TTC549 (cell line): Measurements from ENCODE around the gene EHMT1.

Experiments
- FAIRE-seq: peaks from 2 replicates; lab custom pipeline; 2012; peaks lifted over from hg19 to GRCh38; lab: Jason Lieb, UNC

Gene EHMT1

DNA sequence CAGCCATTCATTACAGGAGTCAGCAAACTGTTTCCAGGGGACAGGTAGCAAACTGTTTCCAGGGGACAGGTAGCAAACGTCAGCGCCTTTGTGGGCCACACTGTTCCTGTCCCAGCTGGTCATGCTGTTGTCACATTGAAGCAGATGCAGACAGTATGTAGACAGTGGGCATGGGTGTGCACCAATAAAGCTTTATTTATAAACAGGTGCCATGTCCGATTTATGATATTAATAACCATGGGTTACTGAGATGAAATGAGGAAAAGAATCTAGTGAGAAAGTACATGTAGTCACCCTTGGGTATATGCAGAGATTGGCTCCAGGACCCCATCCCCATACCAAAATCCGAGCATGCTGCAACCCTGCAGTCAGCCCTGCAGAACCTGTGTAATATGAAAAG is 122.5 kb downstream of the EHMT1 start:
- no peak for FAIRE-seq

DNA sequence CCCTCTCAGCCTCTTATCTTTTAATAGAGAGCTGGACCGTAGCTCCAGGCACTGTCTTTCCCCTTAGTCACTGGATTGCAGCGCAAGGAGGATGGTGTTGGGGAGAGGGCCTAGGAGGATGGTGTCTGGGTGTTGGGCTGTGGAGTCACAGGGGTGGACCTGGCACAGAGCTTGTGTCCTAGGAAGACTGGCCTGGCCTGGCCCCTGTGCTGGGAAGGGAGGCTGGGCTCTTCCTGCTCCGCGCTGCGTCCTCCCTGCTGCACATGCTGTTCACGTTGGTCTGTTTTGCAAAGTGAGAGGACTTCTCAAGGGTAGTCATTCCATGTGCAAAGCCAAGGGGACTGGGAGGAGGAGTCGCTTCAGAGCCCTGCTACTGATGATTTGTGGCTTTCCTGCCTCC is 123.9 kb downstream of the EHMT1 start:
- FAIRE-seq: no peak

DNA sequence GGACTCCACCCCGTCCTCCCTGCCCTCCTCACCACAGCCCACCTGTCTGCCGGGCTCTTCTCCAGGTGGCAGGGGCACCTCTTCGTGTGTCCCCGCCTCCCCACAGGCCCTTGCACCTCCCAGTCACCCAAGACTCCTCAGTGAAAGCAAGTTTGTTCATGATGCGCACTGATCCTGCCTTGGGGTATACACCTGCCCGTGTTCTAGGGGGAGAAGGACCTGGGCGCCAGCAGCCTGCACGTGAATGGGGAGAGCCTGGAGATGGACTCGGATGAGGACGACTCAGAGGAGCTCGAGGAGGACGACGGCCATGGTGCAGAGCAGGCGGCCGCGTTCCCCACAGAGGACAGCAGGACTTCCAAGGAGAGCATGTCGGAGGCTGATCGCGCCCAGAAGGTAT is 124.9 kb downstream of the EHMT1 start:
- FAIRE-seq: no peak

DNA sequence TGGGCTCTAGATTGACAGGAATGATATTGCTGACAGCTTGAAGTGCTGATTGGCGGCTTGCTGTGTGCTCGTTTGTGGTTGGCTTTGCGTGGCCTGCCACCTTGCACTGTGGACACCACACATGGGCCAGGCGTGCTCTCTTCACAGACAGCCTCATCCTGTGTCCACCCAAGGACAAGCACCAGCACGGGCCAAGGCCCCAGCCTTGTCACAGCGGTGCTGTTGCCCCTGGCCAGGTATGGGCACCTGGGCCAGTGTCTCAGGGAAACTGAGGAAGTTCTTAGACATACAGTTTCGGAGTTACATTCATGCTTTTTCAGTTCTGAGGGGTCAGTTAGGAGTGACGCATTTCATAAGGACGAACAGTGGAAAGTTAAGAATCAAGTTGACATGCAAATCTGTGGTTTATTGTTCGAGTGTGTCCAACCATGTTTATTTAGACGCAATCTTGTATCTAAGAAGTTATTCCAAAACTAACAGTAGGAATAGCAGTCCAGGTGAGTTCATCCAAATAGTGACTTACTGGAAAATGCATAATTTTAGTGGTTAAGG is 125.9 kb downstream of the EHMT1 start:
- no peak for FAIRE-seq

DNA sequence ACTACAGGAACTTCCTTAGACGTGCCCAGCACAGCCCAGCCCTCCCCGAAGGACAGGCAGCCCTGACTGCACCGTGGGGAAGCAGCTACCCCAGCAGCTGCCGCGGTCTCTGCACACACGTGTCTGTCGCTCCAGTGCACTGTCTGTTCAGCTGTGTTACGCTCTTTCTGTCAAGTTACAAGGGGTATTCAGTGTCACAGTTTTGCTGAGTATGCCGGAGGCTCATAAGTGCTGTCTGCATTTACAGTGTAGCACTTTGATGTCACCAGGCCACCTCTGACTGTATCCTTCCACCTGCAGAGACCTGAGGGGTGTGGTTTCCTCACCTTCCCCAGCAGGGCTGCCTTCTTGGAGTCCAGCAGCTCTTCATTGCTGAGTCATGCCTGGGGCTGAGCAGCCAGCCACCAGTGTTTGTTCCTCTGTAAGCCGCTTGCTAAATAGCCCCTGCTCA is 126.8 kb downstream of the EHMT1 start:
- no peak for FAIRE-seq

DNA sequence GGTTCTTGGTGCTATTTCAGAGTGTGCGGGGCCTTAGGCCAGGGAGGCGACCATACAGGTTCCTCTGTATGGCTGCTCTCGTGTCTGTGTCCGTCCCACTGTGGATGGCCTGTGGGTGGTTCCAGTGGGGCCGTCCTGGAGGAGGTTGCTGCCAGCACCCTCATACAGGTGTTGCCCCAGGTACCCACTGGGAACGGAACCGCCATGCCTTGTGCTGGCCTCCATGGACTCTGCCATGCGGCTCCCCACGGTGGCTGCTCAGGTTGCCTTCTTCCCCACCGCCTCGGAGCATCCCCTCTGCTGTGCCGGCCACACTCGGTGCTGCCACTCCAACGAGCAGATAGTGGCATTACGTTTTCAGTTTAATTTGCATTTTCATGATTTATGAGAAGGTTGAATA is 129.5 kb downstream of the EHMT1 start:
- no peak for FAIRE-seq

DNA sequence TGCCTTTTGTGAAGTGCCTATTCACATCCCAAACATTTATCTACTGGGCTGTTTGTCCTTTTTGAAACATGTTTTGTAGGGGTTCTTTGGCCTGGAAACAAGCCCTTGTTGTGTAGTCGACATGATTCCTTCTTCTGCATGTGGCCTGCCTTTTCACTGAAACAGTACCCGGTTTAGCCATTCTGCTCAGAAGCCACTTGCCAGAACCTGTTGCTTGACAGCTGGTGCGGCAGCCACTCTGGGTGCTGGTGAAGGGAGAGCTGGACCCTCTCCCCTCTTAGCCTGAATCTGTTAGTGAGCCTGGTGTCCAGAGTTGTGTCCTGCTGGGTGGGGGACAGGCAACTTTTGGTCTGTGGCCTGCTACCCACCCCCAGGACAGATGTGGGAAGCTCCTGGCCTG is 129.9 kb downstream of the EHMT1 start:
- FAIRE-seq: no peak

DNA sequence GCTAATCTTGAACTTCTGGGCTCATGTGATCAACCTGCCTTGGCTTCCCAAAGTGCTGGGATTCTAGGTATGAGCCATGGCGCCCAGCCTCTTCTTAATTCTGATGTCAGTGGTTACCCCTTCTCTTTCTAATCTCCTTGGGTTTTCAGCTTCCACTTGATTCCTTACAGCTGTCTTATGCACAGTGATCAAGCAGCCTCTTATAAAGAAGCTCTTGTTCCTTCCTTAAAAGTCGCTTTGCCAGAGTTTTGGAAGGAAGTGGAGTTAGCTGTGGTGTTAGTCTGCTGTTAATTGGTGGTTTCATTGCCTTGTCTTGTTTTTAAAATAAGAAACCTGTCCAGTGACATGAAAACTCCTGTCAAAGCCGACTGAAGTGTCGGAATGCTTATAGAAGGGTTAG is 130.7 kb downstream of the EHMT1 start:
- no peak for FAIRE-seq

DNA sequence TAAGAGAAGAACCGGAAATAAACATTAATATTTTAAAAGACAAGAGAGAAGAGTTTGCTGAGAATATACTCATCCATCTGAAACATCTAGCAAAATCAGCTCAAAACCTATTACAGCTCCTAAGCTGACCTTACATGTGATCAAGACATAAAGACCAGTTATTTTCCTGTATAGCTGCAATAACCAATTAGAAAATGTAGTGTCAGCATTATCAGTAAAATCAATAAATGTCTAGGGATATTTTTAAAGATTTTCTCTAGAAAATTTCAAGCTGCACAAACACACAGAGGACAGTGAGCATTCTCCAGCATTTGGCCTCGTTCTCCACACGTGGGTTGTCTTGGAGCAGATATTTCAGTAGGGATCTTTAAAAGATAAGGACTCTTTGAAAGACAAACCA is 131.2 kb downstream of the EHMT1 start:
- no peak for FAIRE-seq

DNA sequence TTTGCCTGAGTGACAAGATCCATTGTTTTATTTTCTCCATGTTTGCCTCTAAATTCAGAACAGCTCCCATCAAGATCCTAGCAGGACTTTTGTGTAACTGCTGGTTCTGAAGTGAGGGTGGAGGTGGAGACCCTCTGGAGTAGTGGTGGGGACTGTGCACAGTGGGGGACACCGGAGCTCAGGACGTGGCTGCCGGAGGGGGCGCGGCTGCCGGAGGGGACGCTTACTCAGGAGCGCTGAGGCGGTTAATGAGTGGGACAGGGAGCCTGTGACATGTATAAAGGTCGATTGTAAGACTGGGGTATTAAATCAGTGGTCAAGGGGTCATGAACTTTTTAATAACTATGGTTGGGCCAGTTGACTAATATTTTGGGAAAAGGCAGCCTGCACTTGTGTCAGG is 131.8 kb downstream of the EHMT1 start:
- no peak for FAIRE-seq

DNA sequence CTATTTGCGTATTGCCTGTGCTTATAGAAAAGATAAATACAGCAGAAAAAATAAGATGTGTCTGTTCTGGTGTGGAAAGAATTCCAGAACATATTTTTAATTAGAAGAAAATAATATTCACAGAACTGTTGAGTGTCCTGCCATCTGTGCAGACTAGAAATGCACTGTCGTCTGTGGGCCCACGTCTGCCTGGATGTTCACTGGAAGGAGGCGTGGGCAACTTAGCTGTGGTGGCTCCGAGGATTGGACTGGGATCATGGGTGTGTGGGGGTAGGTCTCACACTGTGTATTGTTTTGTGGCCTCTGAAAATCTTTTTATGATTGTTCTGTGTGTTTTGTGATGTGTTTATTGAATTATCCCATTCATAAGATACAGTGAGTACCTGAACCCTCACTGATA is 132.8 kb downstream of the EHMT1 start:
- FAIRE-seq: no peak

DNA sequence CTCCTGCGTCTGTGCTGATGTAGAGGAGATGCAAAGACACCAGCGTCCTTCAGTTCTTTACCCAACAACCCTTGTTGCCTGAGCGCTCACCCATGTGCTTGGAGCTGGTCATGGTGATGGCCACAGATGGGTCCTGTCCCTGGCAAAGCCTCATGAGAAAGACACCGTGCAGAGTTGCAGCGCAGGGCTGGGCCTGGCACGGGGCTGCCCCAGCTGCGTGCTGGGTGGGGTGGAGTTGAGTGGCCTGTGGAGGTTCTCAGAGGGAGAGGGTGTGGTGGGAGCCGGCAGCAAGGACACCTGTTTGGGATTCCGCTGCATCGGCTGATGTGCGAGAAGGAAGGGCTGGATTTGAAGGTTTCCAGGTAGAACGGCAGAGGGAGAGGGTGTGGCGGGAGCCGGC is 133.6 kb downstream of the EHMT1 start:
- FAIRE-seq: no peak

DNA sequence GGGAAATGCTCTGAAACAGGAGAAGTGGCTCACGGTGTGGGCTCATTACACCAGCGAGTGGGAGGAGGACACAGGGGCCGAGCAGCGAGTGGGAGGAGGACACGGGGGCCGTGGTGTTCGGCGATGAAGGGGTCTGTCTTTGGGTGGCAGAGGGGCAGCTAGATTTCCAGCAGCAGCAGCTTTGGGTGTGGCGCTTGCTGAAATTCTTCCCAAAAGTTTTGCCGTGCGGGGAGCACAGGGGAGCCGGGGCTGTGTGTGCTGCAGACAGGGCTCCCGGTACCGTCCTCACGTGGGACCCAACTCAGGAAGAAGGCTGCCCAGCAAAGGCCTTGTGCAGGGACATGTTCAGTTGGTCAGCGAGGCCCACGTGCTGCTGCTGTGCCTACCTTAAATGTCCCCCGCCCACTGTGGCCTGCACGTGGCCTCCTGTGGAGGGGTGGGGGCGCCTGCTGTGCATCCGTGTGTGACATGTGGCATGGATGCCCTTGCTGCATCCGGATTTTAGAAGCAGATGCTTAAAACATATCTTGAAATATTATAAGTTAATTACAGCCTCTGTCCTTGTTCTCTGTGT is 134.5 kb downstream of the EHMT1 start:
- no peak for FAIRE-seq

DNA sequence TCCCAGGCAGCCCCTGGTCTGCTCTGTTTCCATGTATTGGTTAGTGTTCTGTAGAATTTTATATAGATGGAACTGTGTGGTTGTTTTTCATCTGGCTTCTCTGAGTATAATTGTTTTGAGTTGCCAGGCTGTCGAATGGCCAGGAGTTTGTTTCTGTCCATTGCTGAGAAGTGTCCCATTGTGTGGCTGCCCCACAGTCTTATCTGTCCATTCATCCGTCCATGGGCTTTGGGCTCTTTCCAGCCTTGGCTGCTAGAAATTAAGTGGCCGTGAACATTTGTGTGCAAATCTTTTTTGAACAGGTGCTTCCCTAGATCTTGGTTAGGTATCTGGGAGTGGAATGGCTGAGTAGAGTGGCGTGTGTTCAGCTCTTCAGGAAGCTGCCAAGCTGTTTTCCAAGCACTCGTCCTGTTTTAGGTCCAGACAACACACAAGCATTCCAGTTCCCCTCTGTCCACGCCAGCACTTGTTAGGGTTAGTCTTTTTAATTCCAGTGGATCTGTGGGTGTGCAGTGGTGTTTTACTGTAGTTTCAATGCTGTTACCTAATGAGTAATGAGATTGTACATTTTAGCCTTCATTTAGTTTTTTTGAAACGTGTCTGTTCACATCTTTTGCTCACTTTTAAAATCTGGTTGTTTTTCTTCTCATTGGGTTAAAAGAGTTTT is 136.6 kb downstream of the EHMT1 start:
- FAIRE-seq: no peak

DNA sequence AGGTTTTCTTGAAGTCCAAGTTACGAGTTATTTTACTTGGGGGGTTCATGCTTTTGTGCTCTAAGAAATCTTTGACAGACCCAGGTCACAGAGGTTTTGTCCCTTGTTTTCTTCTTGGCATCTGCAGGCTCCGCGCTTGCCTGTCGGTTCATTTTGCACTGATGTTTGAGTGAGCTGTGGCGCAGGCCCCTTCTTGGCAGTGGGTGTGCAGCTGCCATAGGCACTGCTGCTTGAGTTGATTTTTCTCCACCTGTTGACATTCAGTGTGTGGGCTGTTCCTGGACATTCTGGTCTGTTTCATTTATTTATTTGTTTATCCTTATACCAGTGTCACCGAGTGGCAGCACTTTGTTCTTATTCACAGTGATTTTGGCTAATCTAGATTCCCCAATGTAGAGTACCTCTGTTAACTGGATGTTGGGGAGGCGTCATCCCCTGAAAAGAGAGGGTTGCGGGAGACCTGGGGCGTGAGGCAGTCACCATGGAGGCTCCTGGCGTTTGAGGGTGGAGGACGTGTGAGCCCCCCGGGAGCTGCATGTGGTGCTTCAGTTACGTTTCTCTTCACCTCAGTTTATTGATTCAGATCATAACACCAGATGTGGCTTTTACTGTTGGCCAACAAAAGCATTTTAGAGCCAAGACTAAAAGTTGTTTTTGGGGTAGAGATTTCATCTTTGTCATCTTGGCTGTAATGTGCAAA is 137.4 kb downstream of the EHMT1 start:
- FAIRE-seq: no peak

DNA sequence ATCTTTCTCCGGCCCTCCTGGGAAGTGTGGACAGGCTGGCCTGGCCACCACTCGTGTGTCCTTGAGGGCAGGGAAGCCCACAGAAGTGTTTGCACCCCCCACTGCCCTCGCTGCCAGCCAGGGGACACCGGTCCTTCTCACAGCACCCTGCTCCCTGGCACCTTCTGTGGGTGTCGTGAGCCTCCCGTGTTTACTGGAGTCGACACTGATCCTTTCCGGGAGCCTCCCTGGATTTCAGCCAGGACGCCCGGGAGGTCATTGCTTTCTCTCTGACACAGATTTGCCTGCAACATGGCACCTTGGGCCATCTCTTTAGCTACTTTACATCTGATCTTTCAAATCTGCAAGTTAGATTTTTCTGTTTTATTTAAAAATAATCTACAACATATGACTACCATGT is 138.3 kb downstream of the EHMT1 start:
- no peak for FAIRE-seq

DNA sequence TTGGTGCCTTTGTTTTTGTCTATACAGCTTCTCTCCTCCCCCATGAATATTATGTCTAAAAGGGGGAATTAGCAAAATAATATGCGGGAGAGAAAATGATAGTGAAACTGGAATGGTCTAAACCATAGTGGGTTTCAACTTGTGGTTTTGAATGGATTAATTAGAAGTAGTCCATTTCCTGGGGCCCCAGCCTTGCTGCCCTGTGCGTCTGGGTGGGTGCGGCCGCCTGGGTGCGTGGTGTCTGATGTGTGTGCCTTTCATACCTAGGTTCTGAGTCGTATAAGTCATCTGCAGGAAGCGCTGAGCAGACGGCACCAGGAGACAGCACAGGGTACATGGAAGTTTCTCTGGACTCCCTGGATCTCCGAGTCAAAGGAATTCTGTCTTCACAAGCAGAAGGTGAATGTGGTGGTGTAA is 138.8 kb downstream of the EHMT1 start:
- FAIRE-seq: no peak

DNA sequence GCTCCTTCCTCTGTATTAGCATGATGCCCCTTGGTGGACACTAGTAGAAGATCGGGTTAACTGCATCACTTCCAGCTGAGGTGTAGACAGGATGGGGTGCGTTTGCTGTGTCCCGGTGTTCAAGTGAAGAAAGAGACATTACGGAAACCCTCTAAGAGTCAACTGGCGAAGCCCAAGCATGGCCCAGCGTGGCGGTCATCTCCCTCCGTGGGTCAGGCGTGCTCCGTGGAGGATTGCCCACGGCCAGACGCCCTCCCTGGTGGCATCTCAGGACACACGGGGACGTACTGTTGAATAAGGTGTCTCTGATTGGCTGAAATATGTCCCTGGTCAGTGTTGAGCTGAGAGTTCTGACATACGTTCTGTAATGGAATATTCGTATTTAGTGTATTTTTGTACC is 139.3 kb downstream of the EHMT1 start:
- no peak for FAIRE-seq

DNA sequence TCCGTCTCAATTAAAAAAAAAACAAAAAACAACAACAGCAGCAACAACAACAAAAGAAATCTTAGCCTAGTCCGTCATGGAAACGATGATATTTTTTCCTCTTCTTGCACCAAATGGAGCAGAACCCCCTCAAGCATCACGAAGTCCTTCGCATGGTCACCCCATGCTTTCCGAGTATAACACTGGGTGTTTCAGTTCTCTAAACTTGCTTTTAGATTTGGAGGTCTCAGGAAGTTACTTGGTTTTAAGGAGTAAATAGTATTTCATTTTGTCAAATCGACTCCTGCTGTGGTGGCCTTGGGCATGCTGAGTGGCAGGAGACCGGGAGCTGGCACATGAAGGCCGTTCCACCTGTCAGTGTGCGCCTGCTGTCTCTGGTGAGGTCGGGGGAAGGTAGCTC is 140.3 kb downstream of the EHMT1 start:
- FAIRE-seq: no peak

DNA sequence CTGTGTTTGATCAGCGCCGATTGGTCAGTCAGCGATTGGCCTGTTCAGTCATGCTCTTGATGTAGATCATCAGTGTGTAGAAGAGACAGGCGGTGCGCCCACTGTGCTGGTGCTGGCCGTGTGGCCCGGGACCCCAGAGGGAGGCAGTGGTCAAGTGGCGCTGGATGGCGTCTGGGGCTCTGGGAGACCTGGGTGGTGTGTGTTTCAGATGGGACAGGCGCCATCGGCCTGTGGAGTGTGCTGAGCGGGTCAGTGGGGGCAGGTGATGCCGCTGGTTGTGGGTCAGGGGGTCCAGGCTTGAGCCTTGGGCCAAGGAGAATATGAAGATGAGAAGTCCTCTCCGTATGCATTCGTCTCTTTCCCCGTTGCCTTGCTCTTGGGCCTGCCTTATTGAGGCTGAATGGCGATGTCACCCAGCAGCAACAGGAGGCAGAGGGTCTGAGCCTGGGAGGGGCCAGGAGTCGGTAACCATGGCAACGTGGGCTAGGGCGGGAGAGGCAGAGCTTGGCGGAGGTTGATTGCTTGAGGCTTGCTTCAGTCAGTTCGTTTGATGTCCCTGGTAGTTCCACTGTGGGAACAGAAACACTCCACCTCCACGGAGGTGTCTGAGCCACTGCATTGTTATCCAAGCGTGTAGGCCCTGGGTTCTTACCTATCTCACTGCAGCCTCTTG is 141.0 kb downstream of the EHMT1 start:
- no peak for FAIRE-seq

DNA sequence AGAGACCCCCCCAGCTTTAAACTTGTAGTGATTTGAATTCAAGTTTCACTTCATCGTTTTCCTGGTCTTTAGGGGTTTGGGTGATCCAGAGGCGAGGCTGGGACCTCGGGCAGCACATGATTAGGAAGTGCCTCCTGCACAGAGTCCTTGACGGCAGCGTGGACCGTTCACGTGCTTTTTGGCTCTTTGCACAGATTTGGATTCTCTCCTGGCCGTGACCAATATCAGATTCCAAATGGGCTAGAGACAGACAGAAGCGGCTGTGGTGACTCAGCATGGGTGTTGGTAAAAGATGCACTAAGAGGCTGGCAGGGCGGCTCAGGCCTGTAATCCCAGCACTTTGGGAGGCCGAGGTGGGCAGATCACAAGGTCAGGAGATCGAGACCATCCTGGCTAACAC is 141.6 kb downstream of the EHMT1 start:
- FAIRE-seq: no peak

DNA sequence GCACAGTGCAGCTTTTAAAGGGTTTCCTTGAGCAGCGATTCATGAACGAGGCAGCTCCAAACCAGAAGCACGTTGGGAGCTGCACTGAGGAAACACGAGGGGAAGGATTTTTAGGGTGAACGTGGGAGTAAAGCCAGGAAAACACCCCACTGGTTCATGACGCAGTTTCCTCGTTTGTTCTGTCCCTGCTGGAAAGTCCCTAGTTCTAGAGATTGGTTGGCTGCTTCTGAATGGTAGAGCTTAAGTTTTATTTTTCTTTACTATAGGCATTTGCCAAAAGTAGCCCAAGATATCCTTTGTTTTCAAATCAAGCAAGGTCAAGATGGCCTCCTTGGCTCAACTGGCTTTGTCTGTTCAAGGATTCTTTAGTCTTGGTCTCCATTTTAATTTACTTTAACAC is 142.2 kb downstream of the EHMT1 start:
- FAIRE-seq: no peak

DNA sequence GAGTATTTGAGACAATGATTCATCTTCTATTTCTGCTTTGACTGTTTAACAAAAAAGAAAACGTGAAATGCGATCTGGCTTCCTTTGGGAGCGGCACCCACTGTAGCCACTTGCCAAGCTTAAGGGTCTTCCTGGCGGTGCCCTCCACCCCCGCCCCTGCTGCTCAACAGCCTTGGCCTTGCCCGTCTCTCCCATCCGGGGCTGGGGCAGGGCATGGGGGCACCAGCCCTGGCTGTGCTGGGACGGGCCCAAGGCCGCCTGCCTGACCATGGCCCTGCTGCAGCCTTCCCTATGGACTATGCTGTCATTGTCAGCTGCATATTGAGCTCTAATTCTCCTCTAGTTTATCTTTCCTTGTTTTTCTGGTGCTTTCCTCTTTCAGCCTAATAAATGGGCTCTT is 143.0 kb downstream of the EHMT1 start:
- no peak for FAIRE-seq
